Measurements from ENCODE around the gene KCNK7.

Gene KCNK7, protein sequence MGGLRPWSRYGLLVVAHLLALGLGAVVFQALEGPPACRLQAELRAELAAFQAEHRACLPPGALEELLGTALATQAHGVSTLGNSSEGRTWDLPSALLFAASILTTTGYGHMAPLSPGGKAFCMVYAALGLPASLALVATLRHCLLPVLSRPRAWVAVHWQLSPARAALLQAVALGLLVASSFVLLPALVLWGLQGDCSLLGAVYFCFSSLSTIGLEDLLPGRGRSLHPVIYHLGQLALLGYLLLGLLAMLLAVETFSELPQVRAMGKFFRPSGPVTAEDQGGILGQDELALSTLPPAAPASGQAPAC

DNA sequence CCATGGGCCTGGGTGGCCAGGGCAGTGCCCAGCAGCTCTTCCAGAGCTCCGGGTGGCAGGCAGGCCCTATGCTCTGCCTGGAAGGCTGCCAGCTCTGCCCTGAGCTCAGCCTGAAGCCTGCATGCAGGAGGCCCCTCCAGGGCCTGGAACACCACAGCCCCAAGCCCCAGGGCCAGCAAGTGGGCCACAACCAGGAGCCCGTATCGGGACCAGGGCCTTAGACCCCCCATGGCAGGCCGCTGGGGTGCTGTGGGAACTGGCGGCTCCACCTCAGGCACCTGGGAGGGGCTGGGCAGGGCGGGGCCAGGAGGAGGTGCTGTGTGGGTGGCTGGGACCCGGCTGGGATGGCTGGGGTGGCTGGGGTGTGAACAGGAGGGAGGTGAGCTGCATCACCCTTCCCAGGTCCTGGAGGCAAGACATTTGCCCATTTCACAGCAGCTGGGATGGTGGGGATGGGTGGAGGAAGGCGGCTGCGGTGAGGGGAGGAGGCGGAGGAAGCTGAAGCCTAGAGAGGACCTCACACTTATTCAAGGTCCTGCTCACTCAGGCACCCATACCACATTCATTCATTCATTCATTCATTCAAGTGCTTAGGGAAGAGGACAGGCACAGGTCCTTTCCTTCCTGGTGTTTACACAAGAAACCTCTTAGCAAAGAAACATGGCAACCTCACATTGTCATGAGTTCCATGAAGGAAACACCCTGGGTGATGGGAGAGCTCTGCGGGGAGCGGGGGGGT, at the start of gene KCNK7:
Gene KCNK7, minus strand, starts transcription at position 258 of the 739 bp plus-strand sequence. Its CDS starts 28 bp downstream, at position 230.
- H3K4me3 ChIP-seq (ENCODE audit: low read depth, low read length): no peak within 1 kb of the TSS
- CTCF ChIA-PET: interaction anchor here (1.3 to 10.6 kb wide), 6 partner anchors 9 to 55 kb away, joined by 4 to 182 read pairs (median 35); partner anchors contain the start of genes EHBP1L1, MAP3K11, PCNX3 and ZNRD2
- DNase-seq (ENCODE audit: low read depth, low spot score): no peak
- POLR2A ChIA-PET: interaction anchor here (0.9 to 1.4 kb wide), 3 partner anchors 9 to 55 kb away, joined by 3 to 6 read pairs (median 5); no protein-coding TSS in a partner anchor
- TF ChIP-seq, protein P1, sequence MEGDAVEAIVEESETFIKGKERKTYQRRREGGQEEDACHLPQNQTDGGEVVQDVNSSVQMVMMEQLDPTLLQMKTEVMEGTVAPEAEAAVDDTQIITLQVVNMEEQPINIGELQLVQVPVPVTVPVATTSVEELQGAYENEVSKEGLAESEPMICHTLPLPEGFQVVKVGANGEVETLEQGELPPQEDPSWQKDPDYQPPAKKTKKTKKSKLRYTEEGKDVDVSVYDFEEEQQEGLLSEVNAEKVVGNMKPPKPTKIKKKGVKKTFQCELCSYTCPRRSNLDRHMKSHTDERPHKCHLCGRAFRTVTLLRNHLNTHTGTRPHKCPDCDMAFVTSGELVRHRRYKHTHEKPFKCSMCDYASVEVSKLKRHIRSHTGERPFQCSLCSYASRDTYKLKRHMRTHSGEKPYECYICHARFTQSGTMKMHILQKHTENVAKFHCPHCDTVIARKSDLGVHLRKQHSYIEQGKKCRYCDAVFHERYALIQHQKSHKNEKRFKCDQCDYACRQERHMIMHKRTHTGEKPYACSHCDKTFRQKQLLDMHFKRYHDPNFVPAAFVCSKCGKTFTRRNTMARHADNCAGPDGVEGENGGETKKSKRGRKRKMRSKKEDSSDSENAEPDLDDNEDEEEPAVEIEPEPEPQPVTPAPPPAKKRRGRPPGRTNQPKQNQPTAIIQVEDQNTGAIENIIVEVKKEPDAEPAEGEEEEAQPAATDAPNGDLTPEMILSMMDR (IDR thresholded peaks at IDR 0.05; ENCODE audit: insufficient read depth, low read length, missing control alignments): no peak

DNA sequence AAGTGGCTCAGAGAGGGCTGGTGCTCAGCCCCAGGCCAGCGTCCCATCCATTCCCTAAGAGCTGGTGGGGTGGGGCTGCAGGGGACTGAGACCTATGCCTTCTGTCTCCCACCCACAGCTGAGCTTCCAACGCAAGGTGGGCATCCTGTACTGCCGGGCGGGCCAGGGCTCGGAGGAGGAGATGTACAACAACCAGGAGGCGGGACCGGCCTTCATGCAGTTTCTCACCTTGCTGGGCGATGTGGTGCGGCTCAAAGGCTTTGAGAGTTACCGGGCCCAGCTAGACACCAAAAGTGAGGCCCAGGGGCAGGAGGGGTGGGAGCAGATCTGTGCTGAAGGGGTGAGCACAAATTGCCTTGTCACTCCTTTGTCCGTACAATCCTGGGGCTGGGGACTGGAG, 49.2 kb upstream of the KCNK7 start:
- no peak for DNase-seq (ENCODE audit: low read depth, low spot score)
- TF ChIP-seq, protein P1 (IDR thresholded peaks at IDR 0.05; ENCODE audit: insufficient read depth, low read length, missing control alignments): no peak
- no peak overlapping the region for H3K4me3 ChIP-seq (ENCODE audit: low read depth, low read length)
- POLR2A ChIA-PET: interaction anchor here (1.1 to 1.5 kb wide), 2 partner anchors 11 to 12 kb away, joined by 3 read pairs; no protein-coding TSS in a partner anchor
- CTCF ChIA-PET: interaction anchor here (1.0 to 1.1 kb wide), 2 partner anchors 9 to 51 kb away, joined by 3 read pairs; no protein-coding TSS in a partner anchor

DNA sequence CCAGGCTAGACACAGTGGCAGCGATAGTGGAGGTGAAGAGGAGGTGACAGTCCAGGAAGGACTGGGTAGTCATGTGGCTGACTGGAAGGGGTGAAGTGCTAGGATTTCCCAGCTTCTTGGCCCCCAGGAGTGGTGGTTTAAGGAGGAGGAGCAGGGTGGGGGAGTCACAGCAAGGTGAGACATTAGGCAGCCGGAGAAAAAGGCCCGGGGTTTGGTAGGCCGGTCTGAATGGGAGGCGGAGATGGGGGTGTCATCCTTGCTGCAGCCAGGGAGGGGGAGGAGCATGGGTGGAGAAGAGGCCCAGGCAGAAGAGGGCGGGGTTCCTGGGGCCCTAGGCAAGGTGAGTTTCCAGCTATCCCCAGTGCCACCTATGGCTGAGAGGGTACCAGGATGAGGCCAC, 48.4 kb upstream of the KCNK7 start:
- DNase-seq (ENCODE audit: low read depth, low spot score): no peak
- H3K4me3 ChIP-seq (ENCODE audit: low read depth, low read length): no peak overlapping the region
- TF ChIP-seq, protein P1 (IDR thresholded peaks at IDR 0.05; ENCODE audit: insufficient read depth, low read length, missing control alignments): no peak
- POLR2A ChIA-PET: interaction anchor here (1.5 to 2.3 kb wide), 2 partner anchors 9 to 10 kb away, joined by 3 to 15 read pairs; no protein-coding TSS in a partner anchor
- CTCF ChIA-PET: interaction anchor here (1.4 kb wide), 1 partner anchor 8 kb away, joined by 4 read pairs; no protein-coding TSS in a partner anchor

DNA sequence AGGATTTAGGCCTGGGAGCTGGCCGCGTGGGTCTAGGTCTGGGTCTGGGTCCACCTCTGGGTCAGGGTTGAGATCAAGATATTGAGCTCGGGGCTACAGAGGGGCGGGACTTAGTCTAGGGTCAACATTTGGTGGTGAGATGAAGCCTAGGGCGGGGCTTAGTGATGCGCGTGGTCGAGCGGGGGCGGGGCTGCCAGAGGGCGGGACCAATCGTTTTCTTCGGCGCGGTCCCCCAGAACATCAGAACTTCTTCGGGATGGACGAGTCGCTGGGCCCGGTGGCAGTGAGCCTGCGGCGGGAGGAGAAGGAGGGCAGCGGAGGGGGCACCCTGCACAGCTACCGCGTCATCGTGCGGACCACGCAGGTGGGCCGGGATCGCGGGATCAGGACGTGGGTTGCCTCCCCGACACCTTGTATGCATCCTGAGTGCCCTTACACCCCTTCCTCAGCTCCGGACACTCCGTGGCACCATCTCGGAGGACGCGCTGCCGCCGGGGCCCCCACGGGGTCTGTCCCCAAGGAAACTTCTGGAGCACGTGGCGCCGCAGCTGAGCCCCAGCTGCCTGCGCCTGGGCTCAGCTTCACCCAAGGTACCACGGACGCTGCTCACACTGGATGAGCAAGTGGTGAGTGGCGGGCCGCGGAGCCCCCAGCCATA, 46.5 kb upstream of the KCNK7 start:
- H3K4me3 ChIP-seq (ENCODE audit: low read depth, low read length): no peak overlapping the region
- ChIA-PET POLR2A (interaction anchor here (2.3 kb wide), 1 partner anchor 11 kb away, joined by 15 read pairs; no protein-coding TSS in a partner anchor), CTCF (interaction anchor here (0.7 to 1.6 kb wide), 7 partner anchors 16 to 229 kb away, joined by 3 to 5 read pairs (median 3); partner anchors contain the start of gene KAT5)
- DNase-seq (ENCODE audit: low read depth, low spot score): no peak
- TF ChIP-seq, protein P1 (IDR thresholded peaks at IDR 0.05; ENCODE audit: insufficient read depth, low read length, missing control alignments): no peak

DNA sequence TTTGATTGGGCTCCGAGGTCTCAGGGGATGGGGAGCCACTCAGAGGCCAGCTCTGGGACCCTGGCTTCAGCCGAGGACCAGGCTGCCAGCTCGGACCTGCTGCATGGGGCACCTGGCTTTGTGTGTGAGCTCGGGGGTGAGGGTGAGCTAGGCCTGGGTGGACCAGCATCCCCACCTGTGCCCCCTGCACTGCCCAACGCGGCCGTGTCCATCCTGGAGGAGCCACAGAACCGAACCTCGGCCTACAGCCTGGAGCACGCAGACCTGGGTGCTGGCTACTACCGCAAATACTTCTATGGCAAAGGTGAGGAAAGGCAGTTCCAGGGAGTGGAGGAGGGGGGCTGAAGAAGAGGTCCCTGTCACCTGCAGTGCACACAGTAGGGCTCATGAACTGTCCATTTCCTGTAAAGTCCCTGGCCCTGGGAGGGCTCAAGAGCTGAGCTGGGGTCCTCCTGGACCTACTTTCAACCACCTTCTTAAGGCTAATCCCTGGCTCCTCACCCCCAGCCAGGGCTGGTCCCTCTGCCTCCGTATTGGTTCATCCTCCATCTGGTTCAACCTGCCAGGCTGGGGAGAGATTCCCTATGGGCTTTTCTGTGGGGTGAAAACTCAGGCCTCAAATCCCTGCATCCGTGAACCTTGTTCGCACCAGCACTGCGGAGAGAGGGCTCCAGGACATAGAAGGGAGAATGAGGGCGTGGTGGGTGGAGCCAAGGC, 45.9 kb upstream of the KCNK7 start:
- CTCF ChIA-PET: interaction anchor here (0.7 to 1.6 kb wide), 3 partner anchors 22 to 230 kb away, joined by 3 to 5 read pairs (median 3); partner anchors contain the start of gene KAT5
- no peak overlapping the region for H3K4me3 ChIP-seq (ENCODE audit: low read depth, low read length)
- DNase-seq (ENCODE audit: low read depth, low spot score): no peak
- POLR2A ChIA-PET: no interaction called here
- TF ChIP-seq, protein P1 (IDR thresholded peaks at IDR 0.05; ENCODE audit: insufficient read depth, low read length, missing control alignments): no peak
